ENCODE measurements around the gene SUSD4.
"Not testable (repeated sequence)": the region's sequence is repeated elsewhere in the genome, so short reads cannot be mapped to it uniquely, and the experiment has no call there.

SUSD4 gene, protein sequence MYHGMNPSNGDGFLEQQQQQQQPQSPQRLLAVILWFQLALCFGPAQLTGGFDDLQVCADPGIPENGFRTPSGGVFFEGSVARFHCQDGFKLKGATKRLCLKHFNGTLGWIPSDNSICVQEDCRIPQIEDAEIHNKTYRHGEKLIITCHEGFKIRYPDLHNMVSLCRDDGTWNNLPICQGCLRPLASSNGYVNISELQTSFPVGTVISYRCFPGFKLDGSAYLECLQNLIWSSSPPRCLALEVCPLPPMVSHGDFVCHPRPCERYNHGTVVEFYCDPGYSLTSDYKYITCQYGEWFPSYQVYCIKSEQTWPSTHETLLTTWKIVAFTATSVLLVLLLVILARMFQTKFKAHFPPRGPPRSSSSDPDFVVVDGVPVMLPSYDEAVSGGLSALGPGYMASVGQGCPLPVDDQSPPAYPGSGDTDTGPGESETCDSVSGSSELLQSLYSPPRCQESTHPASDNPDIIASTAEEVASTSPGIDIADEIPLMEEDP

DNA sequence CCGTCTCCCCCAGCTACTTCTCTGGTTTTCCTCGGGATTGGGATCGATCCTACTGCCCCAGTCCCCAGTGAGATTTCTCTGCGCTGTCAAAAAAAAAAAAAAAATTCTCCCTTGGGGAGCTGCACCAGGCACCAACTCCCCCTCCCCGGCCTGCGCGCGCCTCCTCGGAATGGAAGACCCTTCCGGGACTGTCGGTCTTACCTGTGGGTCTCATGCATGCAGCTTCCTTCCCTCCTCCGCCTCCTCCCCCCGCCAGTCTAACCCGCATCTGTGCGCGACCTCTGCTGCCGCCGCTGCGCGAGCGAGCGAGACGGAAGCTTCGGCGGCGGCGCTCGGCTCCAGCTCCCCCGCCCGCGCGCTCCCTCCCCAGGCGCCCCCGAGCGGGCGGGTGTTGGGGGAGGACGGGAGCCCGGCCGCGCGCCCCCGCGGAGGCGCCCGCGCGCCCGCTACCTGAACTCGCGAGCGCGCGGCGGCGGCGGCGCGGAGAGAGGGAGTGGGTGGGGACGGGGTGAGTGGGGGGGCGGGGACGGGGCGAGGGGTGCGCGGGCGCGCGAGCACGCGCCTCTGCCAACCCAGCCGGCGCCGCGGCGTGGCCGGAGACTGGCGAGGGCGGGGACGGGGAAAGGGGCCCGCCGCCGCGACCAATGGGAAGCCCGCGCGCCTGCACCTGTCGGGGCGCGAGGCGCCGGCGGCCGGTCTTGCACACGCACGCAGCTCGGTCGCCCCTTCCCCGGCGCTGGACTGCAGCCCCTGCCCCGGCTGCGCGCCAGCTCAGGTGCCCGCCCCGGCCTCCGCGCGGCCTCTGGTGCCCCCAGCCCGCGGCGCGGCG lies at the start of gene SUSD4:
SUSD4 (minus strand) TSS at position 321 of the 829 bp plus-strand sequence. CDS start 751 bp downstream, outside the sequence.
- H3K9me3 ChIP-seq (ENCODE audit: control insufficient read depth, insufficient read depth, low read length): no peaks in the 10 kb centered on the region
- peaks cover 4% of the 10 kb centered on the region for H3K4me1 ChIP-seq (ENCODE audit: insufficient read depth, low read length)
- H3K9ac ChIP-seq (ENCODE audit: low read depth, low read length): peak within 1 kb of the TSS; percentile 63
- no peaks in the 10 kb centered on the region for H3K36me3 ChIP-seq (ENCODE audit: insufficient read depth, low read length)

DNA sequence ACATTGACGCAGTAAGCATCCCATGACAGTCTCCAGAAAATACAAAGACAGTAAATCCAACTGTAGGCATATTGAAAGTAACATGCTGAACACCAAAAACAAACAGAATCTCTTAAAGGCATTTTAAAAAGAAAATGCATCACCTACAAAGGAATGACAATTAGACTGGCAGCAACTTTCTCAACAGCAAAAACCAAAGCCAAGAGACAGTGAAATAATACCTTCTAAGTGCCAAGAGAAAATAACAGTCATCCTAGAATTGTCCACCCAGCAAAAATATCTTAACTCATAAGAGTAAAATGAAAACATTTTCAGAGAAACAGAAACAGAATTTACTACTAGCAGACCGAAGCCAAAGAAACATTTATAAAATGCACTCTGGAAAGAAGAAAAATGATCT lies 49.2 kb upstream of the SUSD4 start:
- no peaks in the 10 kb centered on the region; the same call in 1 of the 2 replicates for H3K9me3 ChIP-seq (ENCODE audit: control insufficient read depth, insufficient read depth, low read length)
- H3K36me3 ChIP-seq (ENCODE audit: insufficient read depth, low read length): no peaks in the 10 kb centered on the region

DNA sequence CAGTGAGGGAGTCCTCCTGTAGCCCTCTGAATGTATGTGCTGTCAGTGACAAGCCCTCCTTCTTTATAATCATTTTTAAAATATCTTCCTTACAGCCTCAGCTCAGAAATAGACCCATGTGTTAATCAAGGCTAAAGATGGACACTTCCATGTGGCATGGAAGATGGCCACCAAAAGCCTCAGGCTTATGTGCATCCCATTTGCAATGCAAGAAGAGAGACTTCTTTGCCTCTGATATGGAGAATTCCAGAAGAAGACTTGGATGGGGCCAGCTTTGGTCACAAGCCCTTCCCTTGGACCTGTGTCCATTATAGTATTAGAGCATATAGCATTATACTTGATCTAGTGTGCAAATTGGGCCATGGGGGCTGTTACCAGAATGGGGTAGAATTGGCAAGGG lies 47.7 kb upstream of the SUSD4 start:
- H3K4me1 ChIP-seq (ENCODE audit: insufficient read depth, low read length): no peaks in the 10 kb centered on the region
- H3K36me3 ChIP-seq (ENCODE audit: insufficient read depth, low read length): no peaks in the 10 kb centered on the region
- no peaks in the 10 kb centered on the region; the same call in 1 of the 2 replicates for H3K9me3 ChIP-seq (ENCODE audit: control insufficient read depth, insufficient read depth, low read length)
- H3K9ac ChIP-seq (ENCODE audit: low read depth, low read length): no peak overlapping the region

More for the DNA sequence above, 49.2 kb upstream of the SUSD4 start:
- no peak overlapping the region for H3K9ac ChIP-seq (ENCODE audit: low read depth, low read length)
- no peaks in the 10 kb centered on the region for H3K4me1 ChIP-seq (ENCODE audit: insufficient read depth, low read length)

DNA sequence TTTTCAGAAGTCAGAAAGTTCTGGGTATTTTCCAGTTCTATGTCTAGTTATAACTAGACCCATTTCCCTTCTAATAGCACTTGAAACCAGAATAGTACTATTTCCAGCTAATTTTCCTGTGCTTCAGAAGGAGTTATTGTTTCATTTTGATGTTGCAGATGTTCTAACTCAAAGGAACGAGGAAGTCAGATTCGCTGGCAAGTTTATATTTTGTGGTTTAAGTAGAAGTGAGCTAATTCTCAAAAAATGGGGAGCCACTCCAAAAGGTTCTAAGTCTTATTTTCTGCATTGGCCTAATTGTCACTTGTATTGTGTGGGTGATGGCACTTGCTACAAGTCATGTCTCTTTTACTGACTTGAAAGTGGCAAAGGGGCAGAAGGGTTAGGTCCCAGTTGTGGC lies 47.3 kb upstream of the SUSD4 start:
- Histone ChIP-seq H3K9ac (ENCODE audit: low read depth, low read length) (no peak overlapping the region), H3K4me1 (ENCODE audit: insufficient read depth, low read length) (no peaks in the 10 kb centered on the region), H3K9me3 (ENCODE audit: control insufficient read depth, insufficient read depth, low read length) (no peaks in the 10 kb centered on the region; the same call in 1 of the 2 replicates), H3K36me3 (ENCODE audit: insufficient read depth, low read length) (no peaks in the 10 kb centered on the region)

DNA sequence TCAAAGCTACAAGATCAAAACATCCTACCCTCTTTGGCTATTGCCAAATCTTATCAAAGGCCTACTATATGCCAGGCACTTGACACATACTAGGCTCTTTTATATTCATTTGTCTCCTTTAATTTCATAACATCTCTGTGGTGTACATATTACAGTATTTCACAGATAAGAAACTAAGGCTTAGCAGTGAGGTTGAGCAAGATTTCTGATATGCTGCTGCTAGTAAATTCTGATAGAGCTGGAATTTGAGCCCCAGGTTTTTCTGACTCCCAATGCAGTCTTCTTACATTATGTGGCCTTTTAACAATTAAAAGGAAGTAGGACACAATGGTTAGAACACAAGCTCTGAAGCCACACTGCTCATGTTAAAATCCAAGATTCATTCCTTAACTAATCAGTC lies 46.1 kb upstream of the SUSD4 start:
- no peaks in the 10 kb centered on the region; the same call in 1 of the 2 replicates for H3K9me3 ChIP-seq (ENCODE audit: control insufficient read depth, insufficient read depth, low read length)
- no peaks in the 10 kb centered on the region for H3K36me3 ChIP-seq (ENCODE audit: insufficient read depth, low read length)
- H3K9ac ChIP-seq (ENCODE audit: low read depth, low read length): no peak overlapping the region
- no peaks in the 10 kb centered on the region for H3K4me1 ChIP-seq (ENCODE audit: insufficient read depth, low read length)

DNA sequence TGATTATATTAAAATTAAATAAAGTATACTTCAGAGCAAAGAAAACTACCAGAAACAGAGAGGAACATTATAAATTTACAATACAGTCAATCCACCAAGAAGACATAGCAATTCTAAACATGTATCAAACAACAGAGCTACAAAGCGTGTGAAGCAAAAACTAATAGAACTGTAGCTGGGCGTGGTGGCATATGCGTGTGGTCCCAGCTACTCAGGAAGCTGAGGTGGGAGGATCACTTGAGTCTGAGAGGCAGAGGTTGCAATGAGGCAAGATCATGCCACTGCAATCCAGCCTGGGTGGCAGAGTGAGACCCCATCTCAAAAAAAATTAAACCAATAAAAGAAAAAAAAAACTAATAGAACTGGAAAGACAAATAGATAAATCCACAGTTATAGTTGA lies 41.5 kb upstream of the SUSD4 start:
- no peaks in the 10 kb centered on the region for H3K9me3 ChIP-seq (ENCODE audit: control insufficient read depth, insufficient read depth, low read length)
- H3K36me3 ChIP-seq (ENCODE audit: insufficient read depth, low read length): no peaks in the 10 kb centered on the region
- H3K4me1 ChIP-seq (ENCODE audit: insufficient read depth, low read length): no peaks in the 10 kb centered on the region
- H3K9ac ChIP-seq (ENCODE audit: low read depth, low read length): no peak overlapping the region

DNA sequence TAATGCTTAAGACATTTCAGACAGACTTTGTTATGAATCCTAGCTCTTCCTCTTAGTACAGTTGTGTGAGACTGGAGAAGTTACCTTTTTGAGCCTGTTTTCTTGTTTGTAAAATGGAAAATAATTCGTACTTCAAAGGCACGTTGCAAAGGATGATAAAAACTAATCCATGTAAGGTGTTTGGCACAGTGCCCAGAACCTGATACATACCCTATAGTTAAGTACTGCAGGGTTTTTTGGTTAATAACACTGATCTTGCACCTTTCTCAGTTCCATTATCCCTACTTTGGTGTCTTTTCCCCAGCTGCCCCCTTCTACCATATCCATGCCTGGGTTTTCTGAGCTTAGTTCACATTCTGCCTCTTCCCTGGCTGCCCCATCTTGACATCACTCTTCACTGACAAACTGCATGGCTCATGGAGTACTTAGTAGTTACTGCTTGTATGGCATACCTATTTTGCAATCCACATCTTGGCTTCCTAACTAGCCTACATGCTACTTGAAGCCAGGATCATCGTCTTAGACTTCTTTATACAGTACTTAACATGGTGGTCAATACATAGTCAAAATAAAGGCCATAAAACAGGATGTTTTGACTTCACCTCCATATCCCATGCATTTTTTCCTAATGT lies 39.3 kb upstream of the SUSD4 start:
- Histone ChIP-seq H3K36me3 (ENCODE audit: insufficient read depth, low read length) (no peaks in the 10 kb centered on the region), H3K9ac (ENCODE audit: low read depth, low read length) (no peak overlapping the region), H3K4me1 (ENCODE audit: insufficient read depth, low read length) (no peaks in the 10 kb centered on the region), H3K9me3 (ENCODE audit: control insufficient read depth, insufficient read depth, low read length) (no peaks in the 10 kb centered on the region)

DNA sequence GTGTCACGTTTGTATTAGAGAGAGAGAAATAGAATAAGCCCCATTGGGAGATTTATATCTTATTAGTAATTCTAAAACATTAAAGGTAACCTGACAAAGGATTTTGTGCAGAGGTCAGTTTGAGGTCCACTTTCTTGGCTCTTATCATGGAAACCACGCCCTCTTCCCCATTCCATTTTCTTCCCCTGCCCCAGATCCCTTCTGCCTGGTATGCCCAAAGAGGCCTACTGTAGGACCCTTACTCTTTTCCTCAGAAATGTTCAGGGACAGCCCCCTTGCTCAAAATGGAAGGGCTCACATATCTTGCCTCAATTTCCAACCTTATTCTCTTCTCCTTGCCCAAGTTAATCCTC lies 38.8 kb upstream of the SUSD4 start:
- Histone ChIP-seq H3K36me3 (ENCODE audit: insufficient read depth, low read length) (no peaks in the 10 kb centered on the region), H3K9me3 (ENCODE audit: control insufficient read depth, insufficient read depth, low read length) (no peaks in the 10 kb centered on the region), H3K4me1 (ENCODE audit: insufficient read depth, low read length) (no peaks in the 10 kb centered on the region), H3K9ac (ENCODE audit: low read depth, low read length) (no peak overlapping the region)

DNA sequence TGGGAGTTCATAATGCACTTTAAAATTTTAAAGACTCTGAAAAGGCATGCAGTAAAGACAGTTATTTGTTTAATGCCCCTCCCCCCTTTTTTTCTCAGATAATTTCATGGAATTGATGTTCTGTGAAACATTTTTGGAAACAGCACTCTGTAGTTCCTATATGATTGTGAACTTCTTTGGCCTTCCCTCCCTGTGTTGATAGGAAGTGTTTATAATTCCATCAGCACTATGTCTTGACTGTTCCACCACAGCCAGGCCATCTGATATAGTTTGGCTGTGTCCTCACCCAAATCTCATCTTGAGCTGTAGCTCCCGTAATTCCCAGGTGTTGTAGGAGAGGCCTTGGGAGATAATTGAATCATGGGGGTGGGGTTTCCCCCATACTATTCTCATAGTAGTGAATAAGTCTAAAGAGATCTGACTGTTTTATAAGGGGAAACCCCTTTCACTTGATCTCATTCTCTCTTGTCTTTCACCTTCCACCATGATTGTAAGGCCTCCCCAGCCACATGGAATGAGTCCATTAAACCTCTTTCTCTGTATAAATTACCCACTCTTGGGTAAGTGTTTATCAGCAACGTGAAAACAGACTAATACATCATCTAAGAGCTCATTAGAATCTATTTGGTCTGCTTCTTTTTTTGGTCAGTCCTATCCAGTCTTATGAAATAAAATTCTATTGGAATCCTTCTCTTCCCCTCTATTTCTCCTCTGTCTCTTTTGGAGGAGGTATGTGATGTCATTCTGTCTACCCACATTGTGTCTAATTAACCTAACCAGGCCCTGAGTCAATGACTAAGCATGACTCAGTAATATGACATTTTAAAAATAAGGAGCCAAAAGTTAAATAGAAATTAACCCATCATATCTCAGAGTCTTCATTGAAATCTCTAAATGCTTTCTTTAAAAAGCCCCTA lies 38.2 kb upstream of the SUSD4 start:
- Histone ChIP-seq H3K9ac (ENCODE audit: low read depth, low read length) (peak overlapping the region; percentile 49; the same call in 1 of the 2 replicates), H3K36me3 (ENCODE audit: insufficient read depth, low read length) (no peaks in the 10 kb centered on the region), H3K4me1 (ENCODE audit: insufficient read depth, low read length) (no peaks in the 10 kb centered on the region), H3K9me3 (ENCODE audit: control insufficient read depth, insufficient read depth, low read length) (no peaks in the 10 kb centered on the region)

DNA sequence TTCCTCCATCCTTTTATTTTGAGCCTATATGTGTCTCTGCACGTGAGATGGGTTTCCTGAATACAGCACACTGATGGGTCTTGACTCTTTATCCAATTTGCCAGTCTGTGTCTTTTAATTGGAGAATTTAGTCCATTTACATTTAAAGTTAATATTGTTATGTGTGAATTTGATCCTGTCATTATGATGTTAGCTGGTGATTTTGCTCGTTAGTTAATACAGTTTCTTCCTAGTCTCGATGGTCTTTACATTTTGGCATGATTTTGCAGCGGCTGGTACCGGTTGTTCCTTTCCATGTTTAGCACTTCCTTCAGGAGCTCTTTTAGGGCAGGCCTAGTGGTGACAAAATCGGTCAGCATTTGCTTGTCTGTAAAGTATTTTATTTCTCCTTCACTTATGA lies 35.4 kb upstream of the SUSD4 start:
- not testable (repeated sequence) for H3K4me1 ChIP-seq (ENCODE audit: insufficient read depth, low read length)

DNA sequence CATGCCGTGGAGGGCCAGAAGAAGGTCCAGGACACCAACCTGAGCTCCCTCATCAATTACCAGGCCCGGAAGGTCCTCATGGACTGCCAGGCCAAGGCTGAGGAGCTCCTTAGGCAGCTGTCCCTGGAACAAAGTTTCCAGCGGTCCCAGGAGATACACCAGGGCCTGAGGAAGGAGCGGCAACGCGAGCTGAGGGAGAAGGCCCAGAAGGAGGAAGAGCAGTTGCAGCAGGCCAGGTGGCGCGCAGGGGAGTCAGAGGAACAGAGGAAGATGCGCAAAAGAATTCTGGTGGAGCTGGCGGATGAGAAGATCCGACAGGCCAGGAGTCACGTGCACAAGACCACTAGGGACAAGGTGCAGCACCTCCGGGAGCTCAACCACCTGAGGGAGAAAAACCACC lies 30.7 kb upstream of the SUSD4 start:
- Histone ChIP-seq H3K9me3 (ENCODE audit: control insufficient read depth, insufficient read depth, low read length) (peaks cover 3% of the 10 kb centered on the region; the same call in 1 of the 2 replicates), H3K9ac (ENCODE audit: low read depth, low read length) (no peak overlapping the region)

More for the DNA sequence above, 35.4 kb upstream of the SUSD4 start:
- H3K9ac ChIP-seq (ENCODE audit: low read depth, low read length); H3K36me3 ChIP-seq (ENCODE audit: insufficient read depth, low read length); H3K9me3 ChIP-seq (ENCODE audit: control insufficient read depth, insufficient read depth, low read length): not testable (repeated sequence)

DNA sequence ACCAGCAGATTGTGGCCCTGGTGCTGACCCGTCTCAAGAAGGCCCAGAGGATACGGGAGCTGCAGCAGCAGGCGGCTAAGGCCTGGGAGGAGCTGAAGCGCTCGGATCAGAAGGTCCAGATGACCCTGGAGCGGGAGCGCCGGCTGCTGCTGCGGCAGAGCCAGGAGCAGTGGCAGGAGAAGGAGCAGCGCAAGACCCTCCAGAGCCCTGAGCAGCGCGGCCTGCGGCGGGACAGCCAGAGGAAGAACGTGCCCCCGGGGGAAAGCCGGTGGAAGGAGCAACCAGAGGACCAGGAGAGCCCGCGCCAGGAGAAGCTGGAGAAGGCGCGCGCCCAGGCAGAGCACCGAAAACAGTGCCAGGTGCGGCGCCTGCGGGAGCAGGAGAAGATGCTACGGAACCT lies 30.3 kb upstream of the SUSD4 start:
- no peaks in the 10 kb centered on the region for H3K4me1 ChIP-seq (ENCODE audit: insufficient read depth, low read length)
- no peak overlapping the region for H3K9ac ChIP-seq (ENCODE audit: low read depth, low read length)
- peaks cover 3% of the 10 kb centered on the region; the same call in 1 of the 2 replicates for H3K9me3 ChIP-seq (ENCODE audit: control insufficient read depth, insufficient read depth, low read length)
- H3K36me3 ChIP-seq (ENCODE audit: insufficient read depth, low read length): no peaks in the 10 kb centered on the region

More for the DNA sequence above, 30.7 kb upstream of the SUSD4 start:
- no peaks in the 10 kb centered on the region for H3K4me1 ChIP-seq (ENCODE audit: insufficient read depth, low read length)
- H3K36me3 ChIP-seq (ENCODE audit: insufficient read depth, low read length): no peaks in the 10 kb centered on the region

DNA sequence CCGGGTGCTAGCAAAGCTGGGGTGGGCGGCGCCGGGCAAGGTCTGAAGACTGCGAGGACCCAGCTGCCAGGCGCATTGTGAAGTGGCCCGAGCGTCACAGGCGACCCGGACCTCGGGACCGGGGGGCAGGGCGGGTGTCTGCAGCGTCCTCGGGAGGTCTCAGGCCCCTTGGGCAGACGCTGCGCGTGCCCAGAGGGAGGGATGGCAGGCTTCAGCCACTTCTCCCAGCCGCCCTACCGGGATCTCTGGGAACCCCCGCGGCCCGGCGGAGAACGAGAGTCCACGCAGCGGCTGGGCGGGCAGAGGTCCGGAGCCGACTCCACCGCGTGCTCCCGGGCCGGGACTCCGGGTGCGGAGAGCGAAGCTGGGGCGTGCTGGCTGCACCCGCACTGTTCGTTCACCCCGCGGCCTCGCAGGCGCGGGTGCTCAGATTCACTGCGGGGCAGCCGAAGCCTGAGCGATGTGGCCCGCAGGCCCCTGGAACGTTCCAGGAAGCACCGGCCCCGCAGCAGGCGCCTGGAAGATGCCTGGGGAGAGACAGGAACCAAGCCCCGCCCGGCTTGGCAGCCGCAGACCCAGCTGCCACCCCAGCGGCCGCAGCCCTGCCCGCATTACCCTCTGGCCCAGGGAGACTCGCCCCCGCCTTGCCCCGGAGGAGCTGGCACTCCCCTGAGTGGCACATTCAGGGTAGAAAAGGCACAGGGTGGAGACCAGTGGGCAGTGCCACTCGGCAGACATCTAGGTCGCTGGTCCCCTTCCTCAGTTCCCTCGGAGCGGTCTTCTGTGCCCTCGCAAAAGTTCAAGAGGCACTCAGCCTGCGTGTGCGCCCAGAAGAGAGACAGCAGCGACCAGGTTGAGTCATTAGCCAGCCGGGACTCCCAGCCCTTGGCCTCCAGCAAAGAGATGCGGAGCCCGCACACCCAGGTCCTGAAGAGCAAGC lies 29.6 kb upstream of the SUSD4 start, which contains the start of gene CCDC185:
CCDC185 (plus strand) TSS at position 141 of the 940 bp plus-strand sequence; CDS start at position 202, 61 bp downstream.
- H3K36me3 ChIP-seq (ENCODE audit: insufficient read depth, low read length): no peaks in the 10 kb centered on the region
- no peak within 1 kb of the TSS for H3K9ac ChIP-seq (ENCODE audit: low read depth, low read length)
- H3K4me1 ChIP-seq (ENCODE audit: insufficient read depth, low read length): no peaks in the 10 kb centered on the region
- peaks cover 3% of the 10 kb centered on the region; the same call in 1 of the 2 replicates for H3K9me3 ChIP-seq (ENCODE audit: control insufficient read depth, insufficient read depth, low read length)

Measured in ES-I3 (cell line).